CD4-positive, alpha-beta T cell treated with Interleukin-10 for 1 hour (primary cell): ENCODE measurements around the gene PRKCB.
"Not testable (repeated sequence)": the region's sequence is repeated elsewhere in the genome, so short reads cannot be mapped to it uniquely, and the experiment has no call there.

ENCODE experiments used
- DNase-seq: peaks from one replicate; pipeline ENCODE4 v3.0.0-alpha.2; 2020

PRKCB gene

DNA sequence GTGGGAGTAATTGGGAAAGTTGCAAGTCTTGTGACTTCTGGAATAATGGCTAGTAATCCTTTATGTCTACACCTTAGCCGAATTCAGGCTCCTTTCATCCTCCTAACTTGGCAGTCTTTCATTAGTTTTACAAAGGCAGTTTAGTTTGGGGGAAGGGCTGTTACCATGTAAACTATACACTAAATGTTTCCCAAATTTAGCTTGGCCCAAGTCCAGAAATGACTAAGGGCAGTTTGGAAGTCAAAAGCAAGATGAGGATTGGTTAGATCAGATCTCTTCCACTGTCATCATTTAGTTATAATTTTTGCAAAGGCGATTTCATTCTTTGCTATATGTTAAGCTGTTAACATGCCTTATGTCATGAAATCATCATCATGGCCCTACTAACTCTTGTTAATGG is 304.9 kb downstream of the PRKCB start:
- DNase-seq = no peak

DNA sequence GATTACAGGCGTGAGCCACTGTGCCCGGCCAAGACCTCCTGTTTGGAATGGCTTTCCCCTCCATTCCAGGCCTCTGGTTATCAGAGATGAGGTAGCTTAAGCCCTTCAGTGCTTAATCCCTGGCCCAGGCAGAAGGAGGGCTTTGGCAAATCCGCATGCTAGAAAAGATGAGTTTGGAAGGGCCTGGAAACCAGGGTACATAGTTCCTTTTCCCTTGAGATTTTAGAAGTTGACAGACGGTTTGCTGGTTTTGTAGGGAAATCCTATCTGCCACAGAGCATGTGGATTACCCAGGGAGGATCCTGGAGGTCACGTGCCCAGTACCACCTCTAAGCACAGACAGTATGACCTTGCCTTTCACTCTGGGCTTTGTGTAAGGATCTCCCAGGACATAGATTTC is 305.7 kb downstream of the PRKCB start:
- no peak for DNase-seq

DNA sequence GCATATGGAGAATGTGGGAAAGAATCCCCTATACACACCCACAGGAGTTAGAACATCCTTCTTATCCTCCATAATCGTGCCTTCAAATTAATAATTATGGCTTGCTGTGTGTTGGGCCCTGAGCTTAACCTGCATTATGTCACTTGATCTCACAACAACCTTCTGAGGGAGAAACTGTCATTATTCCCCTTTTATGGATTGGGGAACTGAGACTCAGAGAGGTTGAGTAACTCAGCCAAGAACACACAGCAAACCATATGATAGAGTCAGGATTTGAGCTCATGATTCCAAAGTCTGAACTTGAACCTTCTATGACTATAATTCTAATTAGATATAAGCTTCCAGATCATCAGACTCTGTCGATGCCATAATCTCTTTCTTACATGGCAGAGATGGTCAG is 306.1 kb downstream of the PRKCB start:
- DNase-seq = no peak

DNA sequence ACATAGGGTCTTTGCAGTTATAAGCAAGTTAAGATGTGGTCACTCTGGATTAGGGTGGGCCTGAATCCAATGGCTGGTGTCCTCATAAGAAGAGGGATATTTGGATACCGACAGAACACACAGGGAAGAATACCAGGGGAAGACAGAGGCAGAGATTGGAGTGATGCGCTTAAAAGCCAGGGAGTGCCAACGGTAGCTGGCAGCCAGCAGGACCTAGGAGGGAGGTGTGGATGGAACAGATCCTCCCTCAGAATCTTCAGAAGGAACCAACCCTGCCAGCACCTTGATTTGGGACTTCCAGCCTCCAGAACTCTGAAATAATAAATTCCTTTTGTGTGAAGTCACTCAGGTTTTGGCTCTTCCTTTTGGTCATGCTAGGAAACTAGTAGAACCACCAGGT is 310.1 kb downstream of the PRKCB start:
- DNase-seq = no peak

DNA sequence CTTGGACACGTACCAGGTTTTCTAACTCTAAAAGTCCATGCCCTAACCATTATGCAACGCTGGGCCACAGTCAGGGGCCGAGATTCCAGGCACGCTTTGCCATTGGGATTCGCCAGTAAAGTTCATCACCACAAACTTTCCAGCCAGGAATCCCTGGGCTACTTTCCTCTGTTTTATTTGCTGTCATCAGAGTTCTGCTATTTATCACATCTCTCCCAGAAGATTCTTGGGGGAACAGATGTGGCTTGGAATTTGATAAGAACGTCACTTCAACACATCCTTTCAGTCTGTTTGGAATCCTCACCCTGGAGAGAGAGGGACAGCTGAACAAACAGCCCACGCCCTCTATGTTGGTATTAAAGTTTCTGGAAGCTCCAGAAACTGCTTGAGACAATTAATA is 310.7 kb downstream of the PRKCB start:
- DNase-seq = no peak

DNA sequence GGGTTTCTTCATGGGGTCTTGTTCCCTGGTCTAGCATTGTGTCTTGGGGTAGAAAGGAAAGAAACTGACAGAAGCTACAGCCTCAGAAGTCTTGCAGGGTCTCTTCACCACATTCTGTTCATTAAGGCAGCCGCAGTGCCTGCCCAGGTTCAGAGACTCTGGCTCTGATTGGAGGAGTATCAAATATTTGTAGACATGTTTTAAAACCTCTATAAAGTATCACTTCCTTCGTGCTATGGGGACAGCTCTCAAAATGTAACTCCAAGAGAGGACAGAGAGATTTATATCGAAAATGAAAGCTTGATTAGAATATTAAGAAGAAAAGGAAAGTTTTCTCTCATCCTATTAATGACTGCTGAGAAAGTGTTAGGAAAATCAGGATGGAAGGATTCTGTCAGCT is 313.3 kb downstream of the PRKCB start:
- DNase-seq = no peak

DNA sequence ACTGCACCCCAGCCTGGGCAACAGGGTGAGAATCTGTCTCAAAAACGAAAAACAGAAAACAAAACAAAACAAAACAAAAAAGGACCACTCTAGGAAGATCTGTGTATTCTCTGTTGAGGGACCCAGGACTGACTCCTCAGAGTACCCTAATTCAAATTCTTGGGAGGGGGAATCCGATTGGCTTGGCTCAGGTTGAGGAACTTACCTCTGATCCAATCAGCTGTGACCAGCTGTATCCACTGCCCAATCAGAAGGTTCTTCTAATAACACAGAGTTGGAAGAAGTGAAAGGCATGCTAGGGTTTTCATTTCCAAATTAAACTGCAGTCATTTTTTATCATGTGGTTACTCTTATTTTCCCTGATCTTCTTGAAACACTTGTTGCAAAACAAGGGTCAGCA is 314.5 kb downstream of the PRKCB start:
- no peak for DNase-seq

DNA sequence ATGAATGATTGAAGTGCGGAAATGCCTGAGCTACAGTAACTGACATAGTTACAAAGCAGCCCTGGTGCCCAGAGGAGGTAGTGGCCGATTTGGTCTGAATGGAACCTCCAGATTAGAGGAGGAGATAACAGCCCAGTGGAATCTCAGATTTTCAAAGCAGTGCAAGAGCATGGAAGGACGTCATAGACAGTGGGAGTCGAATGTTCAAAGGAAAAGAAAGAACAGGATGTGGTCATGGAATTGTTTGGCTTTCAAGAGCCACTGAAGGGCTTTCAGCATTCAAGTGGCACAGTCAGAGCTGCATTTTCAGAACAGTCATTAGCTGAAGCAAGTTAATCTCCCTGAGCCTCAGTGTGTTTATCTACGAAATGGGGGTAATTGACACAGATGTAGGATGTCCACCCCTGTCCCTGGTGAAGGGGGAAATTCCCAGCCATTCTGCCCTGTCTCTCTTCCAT is 315.7 kb downstream of the PRKCB start:
- peak; percentile 31 for DNase-seq

DNA sequence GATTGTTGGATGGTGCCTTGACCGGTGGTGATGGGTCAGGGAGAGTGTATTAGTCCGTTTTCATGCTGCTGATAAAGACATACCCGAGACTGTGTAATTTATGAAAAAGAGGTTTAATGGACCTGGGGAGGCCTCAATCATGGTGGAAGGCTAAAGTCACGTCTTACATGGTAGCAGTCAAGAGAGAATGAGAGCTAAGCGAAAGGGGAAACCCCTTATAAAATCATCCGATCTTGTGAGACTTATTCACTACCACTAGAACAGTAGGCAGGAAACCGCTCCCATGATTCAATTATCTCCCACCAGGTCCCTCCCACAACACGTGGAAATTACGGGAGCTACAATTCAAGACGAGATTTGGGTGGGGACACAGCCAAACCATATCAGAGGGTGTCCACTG is 316.3 kb downstream of the PRKCB start:
- DNase-seq = not testable (repeated sequence)

DNA sequence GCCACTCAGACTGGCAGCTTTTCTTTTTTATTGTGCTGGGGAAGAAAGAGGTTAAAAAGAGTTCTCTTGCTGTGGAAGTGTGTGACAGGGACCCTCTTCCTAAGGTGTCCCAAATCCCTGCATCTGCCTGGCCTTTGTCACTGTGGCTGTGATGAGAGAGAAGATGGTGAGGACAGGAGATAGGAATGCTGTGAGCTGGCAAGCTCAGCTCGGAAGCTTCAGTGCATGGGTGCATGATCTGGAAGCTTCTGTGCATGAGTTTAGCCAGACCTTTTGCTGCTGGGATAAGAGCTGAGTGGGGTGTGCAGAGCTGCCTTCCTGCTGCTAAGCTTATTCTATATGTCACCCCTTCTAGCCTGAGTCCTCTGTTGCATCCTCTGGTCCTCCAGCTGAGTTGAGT is 317.0 kb downstream of the PRKCB start:
- DNase-seq = no peak

DNA sequence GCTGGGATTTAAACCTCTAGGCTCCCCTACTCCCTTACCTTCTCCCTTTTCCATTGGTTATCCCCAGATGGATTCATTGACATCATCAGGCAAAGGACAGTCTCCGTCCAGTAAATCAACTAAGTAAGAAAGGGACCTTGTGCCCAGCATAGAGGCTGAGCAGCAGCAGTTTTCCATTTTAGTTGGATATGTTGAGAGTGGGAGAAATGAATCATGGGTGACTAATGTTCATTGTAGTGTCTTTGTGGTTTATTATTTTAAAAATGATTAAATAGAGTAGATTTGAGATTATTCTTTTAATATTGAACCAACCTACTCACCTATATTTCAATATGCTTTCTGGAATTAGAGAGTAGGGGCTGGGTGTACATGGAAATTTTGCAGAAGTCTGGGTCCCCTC is 321.0 kb downstream of the PRKCB start:
- no peak for DNase-seq

DNA sequence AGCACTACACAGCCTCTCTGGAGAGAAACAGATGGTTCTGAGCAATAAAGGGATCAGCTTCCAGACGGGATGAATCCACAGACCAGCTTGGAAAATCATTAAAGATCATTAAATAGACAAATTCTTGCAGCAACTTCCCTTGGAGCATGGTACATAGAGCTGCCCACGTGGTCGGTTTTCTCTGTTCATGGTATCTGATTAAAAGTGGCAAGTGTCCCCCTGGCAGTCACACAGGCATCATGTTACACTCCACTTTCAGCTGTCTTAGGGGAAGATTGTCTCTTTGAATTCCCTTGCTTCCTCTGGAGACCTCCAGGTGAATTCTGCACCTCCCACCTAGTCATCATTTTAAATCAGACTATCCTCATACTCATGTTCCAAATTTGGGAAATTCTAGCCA is 328.2 kb downstream of the PRKCB start:
- no peak for DNase-seq

DNA sequence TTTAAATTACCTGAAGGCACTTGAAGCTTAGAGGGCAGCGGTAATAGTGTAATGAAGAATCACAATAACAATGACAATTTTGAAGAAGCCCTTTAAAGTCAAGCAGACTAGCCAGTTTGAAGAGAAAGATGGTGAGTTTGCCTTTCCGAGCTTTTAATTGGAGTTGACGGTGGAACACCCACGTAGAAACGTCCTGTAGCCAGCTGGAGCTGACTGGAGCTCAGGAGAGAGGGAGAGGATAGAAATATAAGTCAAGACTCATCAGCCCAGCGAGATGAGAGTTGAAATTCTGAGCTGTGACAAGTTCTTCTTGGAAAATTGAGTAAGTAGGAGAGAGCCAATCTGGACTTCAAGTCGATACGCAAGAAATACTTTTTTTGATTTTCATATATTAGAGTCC is 328.6 kb downstream of the PRKCB start:
- no peak for DNase-seq

DNA sequence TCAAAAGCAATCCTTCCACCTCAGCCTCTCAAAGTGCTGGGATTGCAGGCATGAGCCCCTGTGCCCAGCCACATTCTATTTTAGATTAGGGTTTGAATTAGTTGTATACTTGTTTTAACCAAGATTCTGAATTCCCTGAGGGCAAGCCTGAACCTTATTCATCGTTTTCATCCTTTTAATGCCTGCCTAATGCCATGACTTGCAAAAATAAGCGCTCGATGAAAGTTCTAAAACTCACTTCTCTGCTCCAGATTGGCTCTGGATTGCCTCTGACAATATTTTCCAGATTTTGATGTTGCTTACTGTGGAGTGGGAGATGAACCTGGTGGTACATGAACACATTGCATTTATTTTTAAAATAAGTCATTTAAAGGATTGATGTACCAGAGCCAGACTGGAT is 329.5 kb downstream of the PRKCB start:
- DNase-seq = no peak

DNA sequence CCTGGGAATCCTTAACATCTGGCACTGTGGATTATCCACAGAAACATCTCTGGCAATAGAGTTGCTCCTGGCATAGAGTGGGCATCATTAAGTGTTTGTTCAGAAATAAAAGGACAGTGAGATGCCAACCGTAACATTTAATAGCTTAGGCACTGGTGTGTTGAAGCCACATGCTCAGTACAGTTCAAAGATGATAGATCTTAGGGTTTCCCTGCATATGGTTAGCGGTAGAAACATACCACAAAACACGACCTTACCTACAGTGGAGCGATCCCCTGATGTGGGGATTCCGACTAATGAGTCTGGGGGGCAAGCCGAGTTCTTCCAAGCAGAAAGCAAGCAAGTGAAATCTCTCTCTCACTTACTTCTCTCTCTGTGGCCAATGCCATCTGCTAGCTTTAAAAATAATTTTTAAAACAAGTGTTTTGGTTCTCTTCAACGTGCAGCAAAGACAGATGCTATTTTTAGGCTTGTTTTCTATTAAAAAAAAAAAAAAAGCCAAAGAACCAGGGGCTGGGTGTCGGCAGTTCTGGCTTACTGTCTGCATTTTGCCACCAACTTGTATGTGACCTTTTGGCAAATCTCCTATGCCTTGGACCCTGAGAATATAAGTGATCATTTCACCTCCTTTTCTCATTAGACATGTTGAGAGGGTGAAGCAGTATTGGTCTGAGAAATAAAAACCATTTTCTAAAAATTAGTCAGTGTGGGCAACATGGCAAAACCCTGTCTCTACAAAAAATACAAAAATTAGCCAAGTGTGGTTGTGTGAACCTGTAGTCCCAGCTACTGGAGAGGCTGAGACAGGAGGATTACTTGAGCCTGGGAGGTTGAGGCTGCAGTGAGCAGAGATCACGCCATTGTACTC is 331.1 kb downstream of the PRKCB start:
- no peak for DNase-seq

DNA sequence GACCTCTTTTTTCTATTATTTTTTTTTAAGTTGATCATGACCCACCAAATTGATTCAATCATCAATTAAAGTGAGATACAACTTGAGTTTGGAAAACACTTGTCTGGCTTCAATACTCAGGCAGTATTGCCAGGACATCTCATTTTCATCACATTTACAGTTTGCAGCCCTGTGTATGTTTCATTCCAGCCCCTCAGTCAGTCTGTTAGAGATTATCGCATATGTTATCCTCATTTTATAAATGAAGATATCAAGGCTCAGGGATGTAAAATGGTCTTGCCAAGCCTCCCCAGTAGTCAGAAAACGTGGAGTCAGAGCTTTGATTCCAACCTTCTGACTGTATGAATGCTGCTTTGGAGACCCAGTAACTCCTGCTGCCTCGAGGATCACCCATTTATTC is 333.1 kb downstream of the PRKCB start:
- DNase-seq = no peak

DNA sequence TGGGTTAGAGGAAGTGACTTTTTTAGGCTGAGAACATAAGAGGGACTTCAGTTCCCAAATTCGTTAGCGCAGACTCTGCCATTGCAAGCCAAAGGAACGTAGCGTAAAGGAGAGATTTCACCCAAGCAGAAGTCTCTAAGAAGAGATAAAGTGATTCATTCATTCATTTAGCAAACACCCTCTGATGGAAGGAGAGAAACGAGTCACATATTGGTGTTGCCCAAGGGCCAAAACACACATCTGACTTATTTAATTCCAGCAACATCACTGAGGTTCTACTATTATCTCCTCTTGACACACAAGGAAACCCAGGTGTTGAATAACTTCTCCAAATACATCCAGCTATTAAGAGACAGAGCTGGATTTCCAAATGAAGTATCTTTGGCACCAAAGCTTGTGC is 334.6 kb downstream of the PRKCB start:
- DNase-seq = no peak

DNA sequence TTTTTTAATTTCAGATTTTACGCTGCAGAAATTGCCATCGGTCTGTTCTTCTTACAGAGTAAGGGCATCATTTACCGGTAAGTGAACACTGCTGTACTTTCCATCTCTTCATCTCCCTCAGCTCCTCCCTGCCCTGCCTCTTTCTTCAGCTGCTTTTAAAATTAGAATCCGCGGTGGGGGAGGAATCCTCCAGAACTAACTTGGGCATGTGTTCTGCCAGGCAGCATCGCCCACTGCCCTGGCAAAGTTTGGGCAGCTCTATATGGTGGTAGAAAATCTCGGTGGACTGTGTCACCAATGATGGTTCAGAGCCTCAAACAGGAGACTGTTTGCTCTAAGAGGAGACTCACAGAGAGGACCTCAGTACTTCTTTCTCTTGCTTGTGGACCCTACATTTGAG is 338.7 kb downstream of the PRKCB start:
- no peak for DNase-seq

DNA sequence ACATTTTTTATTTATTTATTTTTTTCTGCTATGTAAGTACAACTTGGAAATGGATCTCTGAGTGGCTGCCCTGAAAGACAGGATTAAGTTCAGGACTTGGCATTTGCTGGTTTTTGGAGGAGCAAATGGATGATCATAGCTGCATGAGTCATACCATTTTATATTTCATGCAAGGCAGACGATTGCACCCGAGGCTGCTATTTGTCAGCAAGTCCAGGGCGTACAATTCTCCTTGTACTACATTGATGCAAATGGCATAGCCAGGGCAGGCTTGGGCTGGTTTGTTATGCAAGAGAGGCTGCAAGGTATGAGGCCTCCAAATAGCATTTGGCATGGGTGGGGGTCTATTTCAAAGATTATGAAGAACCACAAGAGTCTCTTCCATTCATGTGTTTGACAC is 339.2 kb downstream of the PRKCB start:
- DNase-seq = no peak

DNA sequence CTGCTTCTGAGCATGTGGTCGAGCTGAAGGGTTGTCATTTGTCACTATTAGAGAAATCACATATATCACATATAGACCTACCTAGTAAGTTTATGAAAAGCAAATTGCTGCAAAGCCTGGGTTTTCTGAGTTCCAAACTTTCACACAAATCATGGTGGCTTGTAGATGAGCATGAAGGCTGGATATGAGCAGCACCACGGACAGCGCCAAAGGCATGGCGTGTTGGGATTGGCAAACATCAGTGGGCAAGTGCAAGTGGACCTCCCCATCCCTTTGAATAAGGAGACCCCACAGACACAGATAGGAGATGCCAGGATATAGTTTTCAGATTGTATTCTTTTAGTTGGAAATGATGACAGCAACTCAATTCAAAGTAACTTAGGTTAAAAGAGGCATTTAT is 342.7 kb downstream of the PRKCB start:
- no peak for DNase-seq

DNA sequence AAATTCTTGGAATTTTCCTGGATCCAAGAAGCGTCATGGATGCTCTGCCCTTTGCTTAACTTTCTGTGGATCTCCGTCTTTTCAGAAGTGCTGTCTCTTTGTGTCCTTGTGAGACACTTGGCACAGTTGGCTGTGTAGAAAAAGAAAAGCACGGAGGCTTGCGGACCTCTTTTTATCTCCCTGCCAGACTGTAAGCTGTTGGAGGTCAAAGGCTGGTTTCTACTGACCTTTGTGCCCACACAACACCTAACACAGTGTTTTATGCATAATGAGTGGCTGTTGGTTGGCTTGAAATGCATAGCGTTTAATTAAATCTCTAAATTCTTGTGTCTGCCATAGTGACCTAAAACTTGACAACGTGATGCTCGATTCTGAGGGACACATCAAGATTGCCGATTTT is 344.7 kb downstream of the PRKCB start:
- no peak for DNase-seq

DNA sequence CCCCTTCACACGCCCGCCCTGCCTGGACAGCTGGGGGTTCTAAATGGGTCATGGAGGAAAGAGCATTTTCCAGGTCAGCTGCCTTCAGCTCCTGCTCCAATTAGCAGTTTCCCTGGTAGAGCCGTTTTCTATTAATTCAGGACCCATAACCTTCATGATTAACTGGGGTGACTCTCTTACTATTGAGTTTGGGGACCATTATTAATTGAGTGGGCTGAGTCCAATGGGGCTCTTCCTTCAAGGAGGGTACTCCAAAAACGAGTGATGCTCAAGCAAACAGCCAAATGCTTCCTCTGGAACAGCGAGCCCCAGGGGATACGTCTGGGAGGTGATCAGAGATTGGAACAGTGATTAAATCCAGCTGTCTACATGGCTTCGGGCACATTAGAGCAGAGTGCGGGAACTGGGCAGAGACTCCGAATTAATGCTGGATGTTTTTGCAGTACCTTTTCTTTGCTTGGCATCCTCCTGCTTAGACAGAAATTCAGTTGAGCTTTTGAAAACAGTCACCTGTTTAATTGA is 352.3 kb downstream of the PRKCB start:
- no peak for DNase-seq

DNA sequence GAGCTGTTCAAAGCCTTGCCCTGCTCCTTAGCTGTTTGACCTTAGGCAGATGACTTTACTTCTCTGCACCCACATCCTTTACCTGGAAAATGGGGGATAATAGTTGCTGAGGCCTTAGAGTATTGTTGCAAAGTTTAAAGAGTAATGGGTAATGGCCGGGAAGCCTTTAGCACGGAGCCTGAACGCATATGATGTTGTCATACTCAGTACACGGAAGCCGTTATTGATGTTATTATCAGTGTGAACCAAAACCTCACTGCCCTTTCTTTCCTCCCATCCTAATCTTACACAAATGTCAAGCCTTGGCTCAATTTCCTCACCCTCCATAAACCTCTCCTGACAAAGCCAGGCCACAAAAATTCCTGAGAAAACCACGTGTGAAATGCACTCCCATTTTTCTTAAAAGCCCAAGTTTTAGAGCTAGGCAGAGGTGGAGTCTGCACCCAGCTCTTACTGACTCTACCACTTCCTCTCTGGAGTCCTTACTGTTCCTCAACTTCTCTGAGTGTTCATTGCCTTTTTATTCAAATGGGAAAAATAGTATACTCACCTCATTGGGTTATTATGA is 353.1 kb downstream of the PRKCB start:
- DNase-seq = no peak

DNA sequence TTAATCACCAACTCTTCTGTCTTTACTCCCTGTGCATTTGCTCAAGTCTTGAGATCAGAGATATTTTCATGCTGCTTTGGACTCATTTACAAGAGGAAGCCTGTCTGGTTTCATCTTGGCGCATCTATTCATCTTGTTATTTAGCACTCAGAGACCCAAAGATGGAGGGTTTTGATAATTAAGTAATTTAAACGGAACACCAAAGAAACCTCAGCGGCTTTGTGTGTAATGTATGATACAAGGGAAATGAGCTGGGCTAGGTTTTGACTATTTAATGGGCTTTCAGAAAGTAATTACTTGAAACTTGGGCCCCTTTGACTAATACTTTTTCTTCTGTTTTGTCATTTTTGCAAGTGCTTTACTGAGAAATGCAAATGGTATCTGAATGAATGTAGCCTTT is 354.2 kb downstream of the PRKCB start:
- no peak for DNase-seq
